PC-3 (cell line): ENCODE data around the gene NUTM1.

Experiments used
- EZH2 ChIP-seq: fragments of 300-600 bp; sonication (generic); IDR thresholded peaks from one replicate; pipeline ENCODE4 v1.6.1; 2017; ENCODE audit warnings: antibody characterized with exemption, mild to moderate bottlenecking, low read length; ENCODE audit not compliant: unreplicated experiment
- TF ChIP-seq, protein P1 (sequence below): fragments of 300-600 bp; sonication (generic); conservative IDR thresholded peaks from 2 replicates; pipeline ENCODE4 v1.5.1; 2017; ENCODE audit warnings: antibody characterized with exemption, low read depth, mild to moderate bottlenecking, low read length

DNA sequence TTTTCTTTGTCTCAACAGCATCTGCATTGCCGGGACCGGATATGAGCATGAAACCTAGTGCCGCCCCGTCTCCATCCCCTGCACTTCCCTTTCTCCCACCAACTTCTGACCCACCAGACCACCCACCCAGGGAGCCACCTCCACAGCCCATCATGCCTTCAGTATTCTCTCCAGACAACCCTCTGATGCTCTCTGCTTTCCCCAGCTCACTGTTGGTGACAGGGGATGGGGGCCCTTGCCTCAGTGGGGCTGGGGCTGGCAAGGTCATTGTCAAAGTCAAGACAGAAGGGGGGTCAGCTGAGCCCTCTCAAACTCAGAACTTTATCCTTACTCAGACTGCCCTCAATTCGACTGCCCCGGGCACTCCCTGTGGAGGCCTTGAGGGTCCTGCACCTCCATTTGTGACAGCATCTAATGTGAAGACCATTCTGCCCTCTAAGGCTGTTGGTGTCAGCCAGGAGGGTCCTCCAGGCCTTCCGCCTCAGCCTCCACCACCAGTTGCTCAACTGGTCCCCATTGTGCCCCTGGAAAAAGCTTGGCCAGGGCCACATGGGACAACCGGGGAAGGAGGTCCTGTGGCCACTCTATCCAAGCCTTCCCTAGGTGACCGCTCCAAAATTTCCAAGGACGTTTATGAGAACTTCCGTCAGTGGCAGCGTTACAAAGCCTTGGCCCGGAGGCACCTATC, 5.0 kb downstream of the NUTM1 start:
- TF ChIP-seq, protein P1, sequence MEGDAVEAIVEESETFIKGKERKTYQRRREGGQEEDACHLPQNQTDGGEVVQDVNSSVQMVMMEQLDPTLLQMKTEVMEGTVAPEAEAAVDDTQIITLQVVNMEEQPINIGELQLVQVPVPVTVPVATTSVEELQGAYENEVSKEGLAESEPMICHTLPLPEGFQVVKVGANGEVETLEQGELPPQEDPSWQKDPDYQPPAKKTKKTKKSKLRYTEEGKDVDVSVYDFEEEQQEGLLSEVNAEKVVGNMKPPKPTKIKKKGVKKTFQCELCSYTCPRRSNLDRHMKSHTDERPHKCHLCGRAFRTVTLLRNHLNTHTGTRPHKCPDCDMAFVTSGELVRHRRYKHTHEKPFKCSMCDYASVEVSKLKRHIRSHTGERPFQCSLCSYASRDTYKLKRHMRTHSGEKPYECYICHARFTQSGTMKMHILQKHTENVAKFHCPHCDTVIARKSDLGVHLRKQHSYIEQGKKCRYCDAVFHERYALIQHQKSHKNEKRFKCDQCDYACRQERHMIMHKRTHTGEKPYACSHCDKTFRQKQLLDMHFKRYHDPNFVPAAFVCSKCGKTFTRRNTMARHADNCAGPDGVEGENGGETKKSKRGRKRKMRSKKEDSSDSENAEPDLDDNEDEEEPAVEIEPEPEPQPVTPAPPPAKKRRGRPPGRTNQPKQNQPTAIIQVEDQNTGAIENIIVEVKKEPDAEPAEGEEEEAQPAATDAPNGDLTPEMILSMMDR, result no peak
- no peak for TF ChIP-seq EZH2
